ENCODE results near the gene GATB.
"Not testable (repeated sequence)": the region's sequence is repeated elsewhere in the genome, so short reads cannot be mapped to it uniquely, and the experiment has no call there.

GATB gene

DNA sequence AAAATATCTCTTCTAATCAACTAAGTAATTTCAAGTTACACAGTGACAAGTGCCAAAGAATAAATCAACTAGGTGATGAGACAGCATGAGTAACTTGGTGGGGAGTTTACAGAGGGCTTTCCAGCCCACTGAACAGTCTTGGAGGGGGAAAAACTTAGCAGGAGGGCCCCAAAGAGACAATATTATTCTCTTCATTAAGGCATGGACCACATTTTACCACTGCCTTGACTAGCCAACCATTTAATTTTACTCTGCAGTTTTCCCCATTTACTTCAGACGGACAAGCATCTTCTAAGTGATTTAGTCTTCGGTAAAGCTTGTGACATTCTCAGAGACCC is 25.3 kb upstream of the GATB start:
- in situ Hi-C loops (cut with MboI; ENCODE audit: low sequenced_read_pairs): no loop called here

DNA sequence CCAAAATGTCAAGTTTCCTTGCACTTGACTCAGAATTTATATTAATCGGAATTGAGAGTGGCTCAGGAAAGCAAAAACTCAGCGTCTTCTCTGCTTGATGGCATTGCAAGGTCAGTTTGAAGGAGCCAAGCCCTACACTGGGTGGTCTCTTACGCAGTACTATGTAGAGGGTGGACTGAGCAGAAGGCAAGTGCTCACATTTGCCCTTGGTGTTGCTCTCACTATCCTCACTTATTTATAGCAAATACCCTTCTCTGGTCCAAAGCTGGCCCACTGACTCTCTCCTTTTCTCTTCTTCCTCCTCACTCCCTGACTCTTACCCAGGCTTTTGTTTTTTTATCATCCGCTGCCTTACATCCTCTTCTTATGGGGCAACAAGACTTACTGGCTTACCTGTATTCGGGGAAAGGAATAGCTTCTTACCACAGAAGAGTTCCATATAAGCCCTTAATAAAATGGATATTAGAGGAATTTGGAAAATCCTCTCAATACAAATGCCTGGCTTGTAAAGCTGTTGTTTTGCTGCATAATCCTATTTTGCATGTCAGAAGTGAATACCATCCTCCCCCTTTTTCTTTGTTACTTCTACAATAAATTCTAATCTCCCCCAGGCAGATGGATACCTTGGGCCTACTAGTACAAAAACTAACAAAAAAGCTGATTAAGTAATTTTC is 24.8 kb upstream of the GATB start:
- in situ Hi-C loops (cut with MboI; ENCODE audit: low sequenced_read_pairs): no loop called here

DNA sequence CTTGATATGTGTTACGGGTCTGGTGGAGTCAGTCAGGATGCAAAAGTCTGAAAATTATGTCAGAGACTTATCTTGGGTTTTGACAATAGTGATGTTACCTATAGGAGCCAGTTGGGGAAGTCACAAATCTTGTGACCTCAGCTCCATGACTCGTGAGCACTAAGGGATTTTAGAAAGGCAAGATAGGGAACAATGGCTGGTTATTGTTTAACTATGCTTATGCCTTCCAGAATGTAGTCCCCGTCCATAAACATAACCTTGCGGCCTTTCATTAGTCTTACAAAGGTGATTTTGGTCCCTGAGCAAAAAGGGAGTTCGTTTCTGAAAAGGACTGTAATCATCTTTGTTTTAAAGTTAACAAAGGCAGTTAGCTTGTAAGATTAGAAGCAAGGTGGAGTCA is 23.9 kb upstream of the GATB start:
- in situ Hi-C loops (cut with MboI; ENCODE audit: low sequenced_read_pairs): no loop called here

DNA sequence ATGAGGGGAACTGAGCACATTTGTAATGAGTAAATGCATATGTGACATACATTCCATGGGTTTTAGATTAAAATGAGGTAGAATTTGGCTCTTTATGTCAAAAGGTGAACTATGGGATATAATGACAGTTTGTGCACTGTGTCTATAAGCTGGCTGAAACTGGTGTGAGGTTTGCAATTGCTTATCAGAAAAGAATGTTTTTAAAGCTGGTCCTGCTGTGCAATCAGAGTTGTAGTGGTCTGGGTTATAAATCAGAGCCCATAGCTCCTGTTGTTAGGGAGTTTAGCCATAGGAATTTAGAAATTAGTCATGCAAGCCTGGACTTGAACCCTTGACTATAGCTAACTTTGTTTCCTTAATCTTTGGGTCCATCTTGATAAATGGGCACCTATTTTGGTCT is 23.1 kb upstream of the GATB start:
- in situ Hi-C loops (cut with MboI; ENCODE audit: low sequenced_read_pairs): no loop called here

DNA sequence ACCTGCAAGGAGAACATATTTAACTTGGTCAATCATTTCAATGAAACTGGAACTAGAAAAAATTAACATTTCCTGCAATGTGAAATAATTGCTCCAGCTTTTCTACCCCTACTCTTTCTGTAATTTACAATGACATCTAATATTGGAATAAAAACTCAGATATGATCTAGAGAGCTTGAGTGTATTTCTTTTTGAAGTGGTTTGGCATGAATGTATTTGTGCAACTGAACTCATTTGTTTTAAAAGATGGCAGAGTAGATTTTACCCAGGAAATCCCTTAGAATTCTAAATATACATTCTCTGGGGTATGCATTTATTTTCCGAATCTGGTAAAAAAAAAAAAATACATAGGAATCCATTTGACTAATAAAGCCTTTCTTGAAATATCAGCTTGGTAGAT is 21.5 kb upstream of the GATB start:
- in situ Hi-C loops (cut with MboI; ENCODE audit: low sequenced_read_pairs): no loop called here

DNA sequence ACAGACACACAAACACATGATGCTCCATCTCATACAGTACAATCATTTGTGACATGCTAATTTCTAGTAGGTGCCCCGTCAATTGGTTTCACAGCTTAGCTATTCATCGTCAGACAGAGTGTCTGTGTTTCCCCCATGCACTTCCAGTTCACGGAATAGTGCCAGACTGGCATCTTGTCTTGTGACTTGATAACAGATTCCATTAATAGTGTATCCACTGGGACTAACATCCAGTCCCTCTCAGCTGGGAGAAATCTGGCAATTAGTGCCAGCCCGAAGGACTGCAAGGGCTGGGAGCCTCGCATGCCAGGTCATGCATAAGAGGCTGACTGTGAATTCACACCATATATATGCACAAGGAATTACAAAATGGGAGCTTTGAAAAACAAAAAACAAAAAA is 20.2 kb upstream of the GATB start:
- in situ Hi-C loops (cut with MboI; ENCODE audit: low sequenced_read_pairs): no loop called here

DNA sequence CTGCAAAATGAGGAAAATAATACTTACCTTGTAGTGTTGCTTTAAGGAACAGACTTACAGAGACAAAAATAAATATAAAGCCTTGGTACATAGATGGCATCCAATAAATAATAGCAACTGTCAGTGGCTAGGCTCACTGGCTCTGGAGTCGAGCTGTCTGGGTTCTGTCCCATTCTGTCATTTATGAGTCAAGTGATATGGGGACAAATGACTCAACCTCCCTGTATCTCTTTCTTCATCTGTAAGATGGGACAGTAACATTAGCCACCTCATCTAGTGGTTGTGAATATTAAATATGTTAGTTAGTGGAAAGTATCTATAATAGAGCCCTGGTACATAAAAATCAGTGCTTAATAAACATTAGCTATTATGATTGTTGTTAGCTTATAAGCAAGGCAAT is 16.7 kb upstream of the GATB start:
- in situ Hi-C loops (cut with MboI; ENCODE audit: low sequenced_read_pairs): no loop called here

DNA sequence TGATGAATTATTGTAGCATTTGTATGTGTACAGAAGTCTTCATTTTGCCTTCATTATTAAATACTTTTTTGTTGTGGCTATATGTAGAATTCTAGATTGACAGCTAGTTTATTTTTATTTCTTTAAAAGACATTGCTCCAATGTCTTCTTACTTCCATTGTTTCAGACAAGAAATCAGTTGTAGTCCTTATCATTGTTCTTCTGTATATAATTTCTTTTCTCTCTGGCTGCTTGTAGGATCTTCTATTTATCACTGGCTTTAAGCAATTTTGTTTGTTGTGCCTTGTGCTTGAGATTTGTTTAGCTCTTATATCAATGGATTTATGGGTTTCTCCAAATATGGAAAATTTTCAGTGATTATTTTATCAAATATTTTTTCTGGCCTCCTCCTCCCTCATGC is 13.5 kb upstream of the GATB start:
- in situ Hi-C loops (cut with MboI; ENCODE audit: low sequenced_read_pairs): no loop called here

DNA sequence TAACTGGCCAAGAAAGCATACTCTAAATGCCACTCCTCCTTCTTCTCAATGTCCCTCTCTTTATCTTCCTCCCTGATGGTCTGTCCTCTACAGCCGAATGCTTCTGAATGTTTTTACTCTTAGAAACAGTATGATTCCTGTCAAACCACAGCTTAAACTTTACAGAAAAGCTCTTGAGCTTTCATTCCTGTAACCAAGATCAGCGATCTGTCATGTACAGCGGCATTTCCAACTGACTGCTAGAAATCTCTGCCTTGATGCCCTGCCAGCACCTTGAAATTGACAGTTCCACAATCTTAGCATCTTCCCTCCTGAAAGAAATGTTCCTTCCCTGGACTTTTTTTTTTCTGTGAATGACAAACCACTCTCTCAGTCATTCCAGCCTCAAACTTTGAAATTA is 11.5 kb upstream of the GATB start:
- in situ Hi-C loops (cut with MboI; ENCODE audit: low sequenced_read_pairs): no loop called here

DNA sequence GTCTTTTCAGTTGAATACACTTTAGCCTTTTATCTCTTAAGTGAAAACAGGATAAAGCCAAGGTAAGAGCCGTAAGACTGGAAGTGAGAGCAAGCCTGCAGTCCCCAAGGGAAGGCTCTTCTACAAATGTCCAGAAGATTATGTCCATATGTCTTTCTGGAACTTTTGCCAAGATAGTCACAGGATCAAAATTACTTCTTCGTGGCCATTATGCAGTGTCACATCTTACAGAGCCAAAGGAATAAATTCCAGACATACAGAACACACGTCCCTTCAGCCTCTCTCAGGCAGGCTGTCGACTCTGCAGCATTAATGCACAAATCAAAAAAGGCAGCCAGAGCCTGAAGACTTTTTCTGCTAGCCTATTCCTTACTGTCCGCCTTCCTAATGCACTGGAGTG is 10.9 kb upstream of the GATB start:
- in situ Hi-C loops (cut with MboI; ENCODE audit: low sequenced_read_pairs): no loop called here

DNA sequence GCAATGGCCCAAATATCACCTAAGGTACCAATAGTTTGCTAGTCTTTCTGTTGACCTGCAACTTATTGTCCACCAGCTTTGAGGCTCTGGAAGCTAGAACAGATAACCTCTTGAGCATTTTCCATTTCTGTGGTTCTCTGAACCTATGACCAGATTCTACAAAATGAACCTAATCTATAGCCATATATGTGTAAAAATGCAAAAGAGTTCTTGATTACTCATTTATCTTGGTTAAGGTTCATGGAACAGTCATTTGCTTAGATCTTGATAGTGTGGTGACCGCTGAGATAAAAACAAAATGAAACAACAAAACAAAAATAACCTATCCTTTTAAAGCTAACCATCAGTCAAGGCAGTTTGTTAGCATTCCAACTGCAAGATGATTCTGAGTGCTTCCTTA is 9.3 kb upstream of the GATB start:
- in situ Hi-C loops (cut with MboI; ENCODE audit: low sequenced_read_pairs): no loop called here

DNA sequence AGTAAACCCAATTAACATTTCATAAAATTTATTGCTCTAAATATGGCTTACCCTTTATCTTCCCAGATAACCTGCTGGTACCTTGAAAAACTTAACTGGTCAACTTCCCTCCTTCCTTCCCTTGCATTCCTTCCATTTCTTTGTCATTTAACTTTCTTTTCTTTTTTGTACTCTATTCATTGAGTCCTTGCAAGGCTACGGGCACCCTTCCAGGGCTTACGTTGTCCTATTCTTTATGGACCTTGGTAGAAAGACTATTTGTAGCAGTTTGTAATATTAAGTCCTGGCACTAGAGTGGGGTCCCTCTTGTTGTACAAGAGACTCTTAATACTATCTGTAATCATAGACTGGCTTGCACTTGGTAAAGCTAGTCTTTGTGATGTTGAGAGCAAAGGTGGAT is 8.0 kb upstream of the GATB start:
- in situ Hi-C loops (cut with MboI; ENCODE audit: low sequenced_read_pairs): no loop called here

DNA sequence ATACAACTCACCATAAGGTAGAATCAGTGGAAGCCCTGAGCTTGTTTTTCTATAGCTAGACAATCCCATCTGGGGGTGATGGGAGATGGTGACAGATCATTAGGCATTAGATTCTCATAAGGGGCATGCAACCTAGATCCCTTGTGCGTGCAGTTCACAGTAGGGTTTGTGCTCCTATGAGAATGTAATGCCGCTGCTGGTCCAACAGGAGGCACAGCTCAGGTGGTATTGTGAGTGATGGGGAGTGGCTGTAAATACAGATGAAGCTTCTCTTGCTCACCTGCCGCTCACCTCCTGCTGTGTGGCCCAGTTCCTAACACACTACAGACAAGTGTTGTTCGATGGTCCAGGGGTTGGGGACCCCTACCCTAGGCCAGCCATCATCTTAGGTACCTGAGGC is 5.9 kb upstream of the GATB start:
- in situ Hi-C loops (cut with MboI; ENCODE audit: low sequenced_read_pairs): no loop called here

DNA sequence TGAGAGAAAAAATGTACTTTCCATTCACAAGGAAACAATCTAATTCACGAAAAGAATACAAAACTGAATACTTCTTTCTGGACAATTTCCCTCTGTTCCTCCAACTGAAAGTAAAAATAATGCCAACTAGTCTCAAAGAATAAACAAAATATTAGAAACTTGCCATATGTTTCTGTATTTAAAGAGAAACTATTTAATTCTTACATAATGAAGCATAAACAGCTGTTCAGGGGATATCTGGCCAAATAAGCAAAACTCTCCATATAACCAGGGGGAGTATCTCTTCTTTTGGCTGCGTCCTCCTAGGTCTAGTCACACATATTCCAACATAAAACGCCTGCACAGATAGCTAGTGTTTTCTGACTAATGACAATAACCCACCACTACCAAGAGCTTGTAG is 805 bp downstream of the GATB start:
- in situ Hi-C loops (cut with MboI; ENCODE audit: low sequenced_read_pairs): no loop called here

DNA sequence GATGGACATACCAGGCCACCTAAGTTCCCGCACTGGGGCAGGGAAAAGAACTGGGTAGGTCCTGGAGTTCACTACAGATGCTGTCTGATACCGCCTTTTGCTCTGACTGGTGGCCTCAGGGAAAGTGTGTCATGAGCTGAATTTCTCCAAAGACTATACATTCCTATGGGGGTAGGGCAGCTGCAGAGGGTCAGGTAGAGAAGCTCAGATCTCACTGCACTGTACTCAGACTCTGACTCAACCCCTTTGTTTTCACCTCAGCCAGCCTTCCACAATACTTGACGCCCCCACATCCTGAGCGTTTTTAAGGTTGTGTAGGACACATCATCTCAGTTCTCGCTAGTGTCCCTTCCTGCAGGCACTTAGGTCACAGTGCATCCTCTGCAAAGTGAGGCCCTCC is 7.8 kb downstream of the GATB start:
- in situ Hi-C loops (cut with MboI; ENCODE audit: low sequenced_read_pairs): no loop called here

DNA sequence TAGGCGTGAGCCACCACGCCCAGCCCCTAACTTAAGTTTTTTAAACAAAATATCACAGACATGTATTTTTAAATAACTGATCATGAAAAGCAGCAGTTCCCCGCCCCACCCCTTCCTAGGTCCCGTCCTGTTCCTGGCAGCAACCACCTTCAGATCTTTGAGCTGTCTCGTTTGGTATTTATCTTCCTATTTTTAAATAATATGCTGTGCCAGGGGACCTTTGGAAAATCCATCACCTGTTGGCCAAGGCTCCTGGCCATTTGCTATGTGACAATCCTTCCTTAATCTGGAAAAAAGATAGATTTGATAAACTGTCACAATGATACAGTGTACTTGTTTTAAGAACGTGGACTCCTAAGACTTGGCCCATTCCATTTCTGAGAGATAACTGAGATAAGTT is 10.7 kb downstream of the GATB start:
- in situ Hi-C loops (cut with MboI; ENCODE audit: low sequenced_read_pairs): no loop called here

DNA sequence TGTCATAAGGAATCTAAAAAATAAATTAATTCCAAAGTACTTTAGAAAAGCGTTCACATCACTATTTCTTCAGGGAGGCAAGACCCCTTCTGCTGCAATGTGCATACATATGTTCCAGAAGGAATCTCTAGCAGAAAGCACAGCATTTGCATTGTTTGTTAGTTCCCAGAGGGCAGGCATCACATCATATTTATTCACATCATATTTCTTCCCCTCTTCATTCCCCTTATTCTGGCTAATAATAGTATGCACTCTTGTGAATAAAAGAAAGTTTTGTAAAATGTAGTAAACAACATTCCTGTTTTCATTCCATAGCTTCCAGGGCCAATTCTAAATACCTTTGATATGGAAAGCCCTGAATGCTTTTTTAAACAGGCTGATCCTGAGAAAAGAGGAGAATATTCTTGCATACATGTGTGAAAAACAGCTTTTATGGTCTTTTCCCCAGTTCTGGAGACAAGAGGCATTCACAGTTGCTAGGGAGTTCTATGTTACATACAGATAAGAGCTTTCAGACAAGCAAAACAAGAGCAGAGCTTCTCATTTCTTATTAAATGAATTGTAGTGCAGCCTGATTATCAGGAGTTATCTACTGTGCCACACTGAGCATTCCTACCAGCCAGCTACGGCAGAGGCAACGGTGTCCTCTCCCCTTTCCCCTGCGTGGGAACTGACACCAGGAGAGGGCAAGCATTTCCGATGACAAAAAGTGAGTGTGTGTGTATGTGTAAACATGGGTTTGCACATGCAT is 15.2 kb downstream of the GATB start:
- in situ Hi-C loops (cut with MboI; ENCODE audit: low sequenced_read_pairs): no loop called here

DNA sequence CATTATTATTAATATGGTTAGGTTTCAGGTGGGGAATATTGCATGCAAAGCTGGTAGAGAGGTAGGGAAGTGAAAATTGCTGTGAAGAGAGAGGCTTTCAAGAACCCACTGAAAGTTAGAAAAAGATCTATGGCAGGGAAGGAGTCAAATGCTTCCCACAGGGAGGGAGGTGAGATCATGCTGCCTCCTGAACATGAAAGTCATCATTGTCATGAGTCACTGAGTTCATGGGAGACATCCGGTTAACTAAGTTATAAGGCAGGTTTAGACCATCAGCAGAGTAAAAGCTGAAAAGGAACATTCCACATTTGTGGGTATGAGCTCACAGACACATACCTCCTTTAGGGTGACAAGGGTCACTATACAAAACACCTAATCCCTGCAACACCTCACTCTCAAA is 16.2 kb downstream of the GATB start:
- in situ Hi-C loops (cut with MboI; ENCODE audit: low sequenced_read_pairs): no loop called here

DNA sequence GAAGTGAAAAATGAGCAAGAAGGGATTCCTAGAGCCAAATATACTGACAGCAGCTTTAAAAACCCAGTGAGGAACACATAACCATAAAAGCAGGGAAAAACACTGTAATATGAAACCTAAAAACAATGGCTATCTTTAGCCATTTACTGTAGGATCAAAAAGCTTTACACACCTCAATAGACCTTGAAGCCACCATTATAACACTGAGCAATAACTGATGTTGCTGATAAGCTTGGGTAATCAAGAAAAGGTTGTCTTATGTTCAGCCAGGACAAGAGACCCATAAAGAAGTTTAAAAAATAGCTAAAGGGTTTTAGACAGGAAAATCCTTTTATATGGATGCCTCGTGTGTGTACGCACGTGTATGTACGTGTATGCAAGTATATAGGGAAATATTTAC is 16.9 kb downstream of the GATB start:
- in situ Hi-C loops (cut with MboI; ENCODE audit: low sequenced_read_pairs): no loop called here

DNA sequence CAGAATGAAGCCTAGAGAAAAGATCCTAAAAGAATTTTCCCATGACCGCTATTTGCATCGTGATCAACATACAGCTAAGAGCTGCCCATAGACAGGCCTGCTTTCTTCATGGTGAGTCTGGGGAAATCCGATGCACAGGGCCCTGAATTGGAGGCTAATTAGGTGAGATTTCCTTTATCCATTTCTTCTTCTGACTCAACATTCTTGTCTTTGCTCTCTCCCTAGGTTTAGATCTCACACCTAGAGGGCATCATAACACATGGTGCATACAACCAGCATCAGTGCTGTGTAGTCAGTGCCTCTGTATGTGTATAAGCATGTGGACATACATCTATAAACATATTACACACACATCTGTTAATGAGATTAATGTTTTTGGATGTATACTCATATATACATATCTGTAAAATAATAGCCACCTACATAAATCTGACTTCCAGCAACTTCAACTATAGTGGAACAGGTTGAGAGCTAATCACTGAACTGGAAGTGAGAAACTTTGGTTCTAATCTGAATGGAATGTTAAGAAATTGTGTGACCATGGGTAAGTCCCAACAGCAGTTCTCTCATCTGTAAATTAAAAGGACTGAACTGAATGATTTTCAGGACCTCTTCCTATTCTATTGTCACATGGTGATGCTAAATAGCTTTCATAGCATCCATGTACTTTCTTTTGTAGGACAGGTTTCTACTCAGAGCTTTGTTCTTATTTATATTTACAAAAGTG is 17.5 kb downstream of the GATB start:
- in situ Hi-C loops (cut with MboI; ENCODE audit: low sequenced_read_pairs): no loop called here

DNA sequence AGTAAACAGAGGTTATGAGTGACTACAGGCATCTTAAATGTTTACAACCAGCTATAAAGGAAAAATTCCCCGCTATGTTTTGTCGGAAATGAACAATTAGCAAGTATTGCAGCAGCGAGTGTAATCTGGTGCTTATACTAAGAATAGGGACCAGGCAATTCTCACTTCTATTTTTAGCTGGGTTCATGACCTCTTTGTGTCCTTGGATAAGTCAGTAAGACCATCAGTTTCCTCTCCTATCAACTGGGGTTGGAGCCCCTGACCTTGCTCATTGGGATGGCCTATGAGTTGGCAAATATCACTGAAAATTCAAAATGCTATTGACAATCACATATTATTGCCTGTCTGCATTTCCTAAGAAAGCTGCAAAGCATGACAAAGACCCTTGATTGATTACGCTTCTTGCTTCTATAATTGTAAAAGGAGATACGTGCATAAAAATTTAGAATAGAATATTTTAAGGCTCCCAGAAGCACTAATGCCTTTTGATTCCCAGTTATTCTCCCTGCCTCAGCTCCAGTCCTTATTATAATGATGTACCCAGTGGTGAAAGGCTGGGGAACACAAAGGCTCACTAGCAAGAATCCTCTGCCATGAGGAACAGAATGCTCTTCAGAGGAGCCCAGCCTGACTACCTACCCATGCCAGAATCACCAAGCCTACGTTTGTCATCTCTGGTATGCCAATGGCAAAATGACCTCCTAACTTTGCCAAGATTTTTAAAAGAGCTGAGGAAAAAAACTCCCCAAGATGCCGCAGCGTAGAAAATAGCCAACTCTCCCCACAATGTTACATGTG is 21.9 kb downstream of the GATB start:
- in situ Hi-C loops (cut with MboI; ENCODE audit: low sequenced_read_pairs): no loop called here

DNA sequence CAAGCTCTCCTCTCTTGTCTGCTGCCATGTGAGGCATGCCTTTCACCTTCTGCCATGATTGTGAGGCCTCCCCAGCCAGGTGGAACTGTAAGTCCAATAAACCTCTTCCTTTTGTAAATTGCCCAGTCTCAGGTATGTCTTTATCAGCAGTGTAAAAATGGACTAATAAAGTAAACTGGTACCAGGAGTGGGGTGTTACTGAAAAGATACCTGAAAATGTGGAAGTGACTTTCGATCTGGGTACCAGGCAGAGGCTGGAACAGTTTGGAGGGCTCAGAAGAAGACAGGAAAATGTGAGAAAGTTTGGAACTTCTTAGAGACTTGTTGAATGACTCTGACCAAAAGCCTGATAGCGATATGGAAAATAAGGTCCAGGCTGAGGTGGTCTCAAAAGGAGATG is 24.0 kb downstream of the GATB start:
- in situ Hi-C loops (cut with MboI; ENCODE audit: low sequenced_read_pairs): not testable (repeated sequence)
